ENCODE data around the gene DHRS4.
A peak's percentile ranks its signal among the peaks of the same experiment; 100 is the strongest.
"Not testable (repeated sequence)": the region's sequence is repeated elsewhere in the genome, so short reads cannot be mapped to it uniquely, and the experiment has no call there.

Gene DHRS4

DNA sequence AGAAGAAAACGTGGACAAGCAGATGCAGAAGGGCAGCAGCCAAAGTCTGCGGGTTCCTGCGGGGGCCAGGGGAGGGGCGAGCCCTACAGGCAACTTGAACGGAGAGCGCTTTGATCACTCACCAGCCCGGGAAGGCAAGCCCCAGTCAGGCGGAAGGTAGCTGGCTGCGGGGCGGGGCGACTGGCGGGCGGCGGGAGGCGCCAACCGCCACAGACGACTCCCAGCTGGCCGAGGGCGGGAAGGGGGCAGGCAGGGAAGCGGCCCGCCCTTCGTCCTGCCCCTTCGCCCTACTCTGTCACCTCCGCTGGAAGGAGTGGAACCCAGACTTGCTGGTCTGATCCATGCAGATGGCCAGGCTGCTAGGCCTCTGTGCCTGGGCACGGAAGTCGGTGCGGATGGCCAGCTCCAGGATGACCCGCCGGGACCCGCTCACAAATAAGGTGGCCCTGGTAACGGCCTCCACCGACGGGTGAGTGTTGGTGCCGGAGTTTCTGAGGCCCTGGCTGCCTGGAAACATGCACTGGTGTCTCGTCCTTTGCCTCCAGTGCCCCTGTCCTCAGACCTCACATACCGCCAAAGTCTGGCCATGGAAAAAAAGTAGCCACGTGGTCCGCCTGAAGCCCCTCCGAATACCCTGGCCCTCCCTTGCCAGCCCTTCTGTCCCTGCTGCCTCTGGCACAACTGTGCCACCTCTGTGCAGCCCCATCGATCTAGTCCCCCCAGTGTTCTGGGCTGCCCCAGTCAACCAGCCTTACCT is 35.2 kb downstream of the DHRS4 start, which contains the start of gene DHRS4L2:
DHRS4L2 (plus strand) TSS at position 323 of the 757 bp plus-strand sequence; CDS start at position 342, 19 bp downstream.
- peak; percentile 62 for DNase-seq

DNA sequence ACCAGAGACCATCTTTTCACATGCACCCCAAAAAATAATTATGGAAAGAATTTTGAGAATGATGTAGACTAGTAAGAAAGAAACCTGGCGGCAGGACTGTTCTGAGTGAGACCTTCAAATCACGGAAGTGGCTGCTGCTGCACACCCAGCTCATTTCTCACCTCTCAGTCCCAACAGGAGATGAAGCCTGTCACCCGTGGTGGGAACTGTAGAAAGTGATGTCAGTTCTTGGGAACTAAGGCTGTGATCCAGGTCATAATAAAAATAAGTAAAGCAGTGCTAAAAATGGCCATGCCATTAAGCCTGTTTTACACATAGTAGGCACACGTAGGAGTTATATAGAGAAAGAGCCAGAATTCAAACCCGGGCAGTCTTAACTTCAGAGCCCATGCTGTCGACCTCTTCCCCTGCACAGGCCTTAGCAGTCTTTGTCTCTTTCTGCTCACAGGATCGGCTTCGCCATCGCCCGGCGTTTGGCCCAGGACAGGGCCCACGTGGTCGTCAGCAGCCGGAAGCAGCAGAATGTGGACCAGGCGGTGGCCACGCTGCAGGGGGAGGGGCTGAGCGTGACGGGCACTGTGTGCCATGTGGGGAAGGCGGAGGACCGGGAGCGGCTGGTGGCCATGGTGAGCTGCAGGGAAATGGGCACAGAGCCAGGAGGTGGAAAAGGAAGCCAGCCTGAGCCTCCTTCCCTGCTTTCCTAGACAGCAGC is 36.3 kb downstream of the DHRS4 start:
- not testable (repeated sequence) for DNase-seq

DNA sequence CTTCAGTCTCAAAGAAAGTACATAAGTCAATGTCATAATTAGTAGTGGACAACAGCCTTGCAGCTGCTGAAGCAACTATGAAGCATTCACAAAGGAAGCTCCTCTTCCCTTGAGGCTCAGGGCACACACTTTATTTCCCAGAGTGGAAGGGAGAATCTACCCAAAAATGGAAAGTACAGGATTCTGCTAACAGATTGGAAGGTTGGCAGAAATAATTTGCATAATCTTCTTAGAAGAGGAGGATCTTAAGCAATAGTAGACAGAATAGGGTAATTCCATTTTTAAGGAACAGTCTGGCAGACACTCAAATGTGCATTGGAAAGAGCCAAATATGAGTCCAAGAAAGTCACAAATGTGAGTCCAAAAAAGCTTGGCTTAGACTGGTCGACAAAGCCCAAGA is 37.4 kb downstream of the DHRS4 start:
- DNase-seq: not testable (repeated sequence)

- not testable (repeated sequence) for DNase-seq
Measured at GRCh38 chr14:23993042-23993441, 39.5 kb downstream of the DHRS4 start.

DNA sequence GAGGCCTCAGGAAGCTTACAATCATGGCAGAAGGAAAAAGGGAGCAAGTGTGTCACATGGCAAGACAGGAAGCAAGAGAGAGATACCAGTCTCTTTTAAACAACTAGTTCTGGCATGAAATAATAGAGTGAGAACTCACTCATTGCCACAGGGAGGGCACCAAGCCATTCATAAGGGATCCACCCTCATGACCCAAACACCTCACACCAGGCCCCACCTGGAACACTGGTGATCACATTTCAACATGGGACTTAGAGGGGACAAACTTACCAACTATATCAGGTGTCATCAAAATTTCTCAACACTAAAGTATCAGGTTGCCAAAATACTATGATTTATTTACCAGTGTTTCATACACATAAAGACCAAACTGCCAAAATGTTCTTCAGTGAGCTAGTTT is 42.4 kb downstream of the DHRS4 start:
- DNase-seq: not testable (repeated sequence)

DNA sequence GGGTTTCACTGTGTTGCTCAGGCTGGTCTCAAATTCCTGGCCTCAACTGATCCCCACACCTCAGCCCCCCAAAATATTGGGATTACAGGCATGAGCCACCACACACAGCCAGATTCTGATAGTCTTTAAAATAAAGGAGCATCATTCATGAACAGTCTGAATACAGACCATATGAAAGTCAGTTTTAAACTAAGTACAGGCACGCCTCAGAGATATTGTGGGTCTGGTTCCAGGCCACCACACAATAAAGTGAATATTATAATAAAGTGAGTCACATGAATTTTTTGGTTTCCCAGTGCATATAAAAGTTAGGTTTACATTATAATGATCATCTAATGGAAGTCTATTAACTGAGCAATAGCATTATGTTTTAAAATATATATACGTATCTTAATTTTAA is 43.3 kb downstream of the DHRS4 start:
- not testable (repeated sequence) for DNase-seq

- not testable (repeated sequence) for DNase-seq
Measured at GRCh38 chr14:23999640-24000039, 46.1 kb downstream of the DHRS4 start.

DNA sequence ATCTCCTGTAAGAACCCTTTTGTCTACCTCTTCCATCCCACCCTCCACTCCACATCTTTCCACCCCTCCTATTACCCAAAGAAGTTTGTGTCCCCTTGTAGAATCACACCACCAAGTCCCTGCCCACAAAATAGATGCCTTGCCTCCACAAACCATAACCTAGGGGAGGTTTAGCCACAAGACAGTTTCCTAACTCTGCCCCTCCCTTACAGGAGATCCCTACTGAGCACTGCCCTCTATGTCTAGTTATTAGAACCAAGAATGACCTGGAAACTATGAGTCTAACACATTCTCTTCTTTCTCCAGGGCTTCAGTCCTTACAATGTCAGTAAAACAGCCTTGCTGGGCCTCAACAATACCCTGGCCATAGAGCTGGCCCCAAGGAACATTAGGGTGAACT is 47.5 kb downstream of the DHRS4 start:
- DNase-seq: not testable (repeated sequence)

DNA sequence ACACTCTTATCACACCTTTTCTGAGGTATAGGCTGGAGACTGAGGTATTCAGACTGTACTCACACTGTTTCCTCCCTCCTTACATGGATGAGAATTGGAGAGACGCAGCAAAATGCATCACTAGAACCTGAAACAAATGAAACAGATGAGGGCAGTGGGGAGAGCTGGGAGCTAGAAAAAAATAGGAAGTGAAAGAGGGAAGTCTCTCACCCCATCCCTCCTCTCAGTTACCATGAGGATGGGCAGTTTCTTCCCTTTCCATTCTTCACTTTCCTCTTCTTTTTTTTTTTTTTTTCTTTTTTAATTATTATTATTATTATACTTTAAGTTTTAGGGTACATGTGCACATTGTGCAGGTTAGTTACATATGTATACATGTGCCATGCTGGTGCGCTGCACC is 48.1 kb downstream of the DHRS4 start:
- DNase-seq: not testable (repeated sequence)

DNA sequence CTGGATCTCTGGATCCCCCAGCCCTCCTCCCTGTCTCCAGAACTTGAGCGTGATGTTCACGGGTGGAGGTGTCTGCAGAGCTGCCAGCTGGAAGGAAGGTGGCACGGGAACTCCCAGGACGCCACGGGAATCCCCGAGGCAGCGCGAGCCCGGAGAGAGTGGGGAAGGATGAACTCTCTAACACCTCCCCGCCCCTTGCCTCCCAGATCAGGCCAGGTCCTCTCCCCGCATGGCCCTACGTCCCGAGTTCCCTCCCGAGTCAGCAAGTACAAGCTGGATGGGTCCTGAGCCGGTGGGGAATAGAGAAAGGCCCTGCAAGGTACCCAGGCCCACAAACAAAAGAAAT is 52.9 kb downstream of the DHRS4 start:
- DNase-seq: not testable (repeated sequence)

GRCh38 chr14:24006817-24007652 is 53.5 kb downstream of the DHRS4 start:
- DNase-seq: peak; percentile 60

DNA sequence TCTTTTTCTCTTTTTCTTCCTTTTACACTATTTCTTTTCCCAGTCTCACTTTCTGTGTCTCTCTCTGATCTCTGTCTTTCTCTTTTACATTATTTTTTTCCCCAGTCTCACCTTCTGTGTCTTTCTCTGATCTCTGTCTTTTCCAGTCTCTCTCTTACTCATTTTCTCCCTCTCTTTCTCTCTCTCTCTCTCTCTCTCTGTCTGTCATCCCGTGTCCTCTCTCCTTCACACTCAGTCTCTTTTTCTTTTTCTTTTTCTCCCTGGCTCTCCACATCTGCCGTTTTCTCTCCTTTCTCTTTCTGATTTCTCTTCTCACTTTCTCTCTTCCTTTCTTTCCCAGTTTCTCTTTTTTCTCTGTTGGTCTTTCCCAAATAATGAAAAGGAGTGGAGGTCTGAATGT is 57.5 kb downstream of the DHRS4 start:
- no peak for DNase-seq

DNA sequence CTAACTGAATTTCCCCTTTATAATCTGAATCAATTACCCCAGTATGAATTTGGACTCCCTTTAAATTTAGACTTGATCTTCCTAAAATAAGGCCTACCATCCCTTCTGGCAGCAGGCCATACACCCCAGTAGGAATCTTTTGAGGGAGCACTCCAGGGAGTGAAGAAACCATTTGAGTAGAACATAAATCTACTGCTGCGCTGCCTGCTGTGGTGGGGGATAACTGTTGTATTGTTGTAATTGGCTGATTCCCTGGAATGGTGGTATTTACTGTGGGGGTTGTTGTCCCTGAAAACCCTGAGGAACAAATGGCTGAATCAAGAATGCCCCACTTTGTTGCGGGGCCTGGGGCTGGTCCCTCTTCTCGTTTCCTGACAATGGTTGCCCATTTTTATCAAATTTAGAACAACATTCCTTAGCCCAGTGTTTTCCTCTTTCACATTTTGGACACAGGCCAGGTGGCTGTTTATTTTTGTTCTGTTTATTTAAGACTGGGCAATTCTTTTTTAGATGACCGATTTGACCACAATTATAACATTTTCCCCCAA is 59.2 kb downstream of the DHRS4 start:
- DNase-seq: not testable (repeated sequence)

DNA sequence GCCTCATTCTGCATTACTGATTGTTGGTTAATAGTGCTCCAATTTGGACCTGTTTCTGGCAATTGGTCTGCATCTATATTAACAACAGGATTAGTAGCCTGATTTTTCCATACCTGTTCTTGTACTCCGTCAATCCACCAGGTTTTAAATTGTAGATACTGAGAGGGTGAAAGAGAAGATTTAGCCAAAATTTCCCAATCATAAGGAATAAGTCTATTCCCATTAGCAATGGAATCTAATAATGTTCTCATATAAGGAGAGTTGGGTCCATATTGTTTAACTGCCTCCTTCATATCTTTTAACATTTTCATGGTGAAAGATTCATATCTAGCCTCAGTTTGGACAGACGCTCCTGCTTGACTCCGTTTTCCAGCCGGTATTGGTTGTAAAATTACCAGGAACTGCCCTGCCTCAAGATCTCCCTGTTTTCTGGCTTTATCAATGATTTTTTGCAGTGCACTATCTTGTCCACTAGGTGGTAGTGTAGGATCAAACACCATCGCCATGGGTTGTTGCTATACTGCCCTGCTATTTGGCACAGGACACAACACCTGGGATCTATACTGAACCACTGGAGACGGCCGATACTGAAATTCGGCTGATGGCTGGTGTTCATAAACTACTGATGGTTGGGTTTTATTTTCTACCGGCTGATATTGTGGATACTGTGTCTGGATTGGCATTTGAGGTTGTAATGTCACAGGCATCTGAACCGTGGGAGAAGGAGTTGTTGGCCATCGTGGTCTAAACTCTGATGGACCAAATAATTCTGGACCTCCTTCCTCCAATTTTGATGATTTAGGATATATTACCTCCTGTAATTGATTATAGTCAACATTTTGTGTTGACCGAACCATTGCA is 60.3 kb downstream of the DHRS4 start:
- peak; percentile 50 for DNase-seq

- not testable (repeated sequence) for DNase-seq
Measured at GRCh38 chr14:24015745-24016144, 62.2 kb downstream of the DHRS4 start.

All from central memory CD4-positive, alpha-beta T cell (primary cell).